Stimulated activated CD4-positive, alpha-beta T cell treated with anti-CD3 and anti-CD28 coated beads, Interleukin-1b, Interleukin-23, amount 100 ng/mL, for 4 hours (primary cell): ENCODE results near the gene CSTPP1.
"Not testable (repeated sequence)": the region's sequence is repeated elsewhere in the genome, so short reads cannot be mapped to it uniquely, and the experiment has no call there.

Source experiments
- DNase-seq, 2 donors: peaks; one replicate each; pipeline ENCODE4 v3.0.0-alpha.2; 2020; ENCODE audit warnings: low read depth in 2 of 2

Gene CSTPP1

GRCh38 chr11:46952553-46952952 lies 16.0 kb downstream of the CSTPP1 start:
- no peak for DNase-seq

DNA sequence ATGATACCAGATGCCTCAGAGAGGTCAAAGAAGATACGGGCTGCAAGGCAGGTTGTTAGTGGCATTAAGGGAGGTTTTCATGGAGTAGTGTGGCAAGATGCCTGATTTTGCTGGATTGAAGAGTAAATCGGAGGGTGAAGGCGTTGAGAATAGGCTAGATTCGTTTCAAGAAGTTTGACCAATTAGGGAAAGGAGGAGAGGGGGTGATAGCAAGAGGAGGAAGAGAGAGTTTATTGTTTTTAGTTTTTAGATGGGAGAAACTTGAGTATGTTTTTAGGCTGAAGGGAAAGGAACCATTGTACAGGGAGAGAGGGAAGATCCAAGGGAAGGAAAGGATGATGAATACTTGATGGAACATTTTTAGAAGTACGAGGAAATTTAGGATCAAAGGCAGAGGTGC lies 16.5 kb downstream of the CSTPP1 start:
- DNase-seq, result no peak

DNA sequence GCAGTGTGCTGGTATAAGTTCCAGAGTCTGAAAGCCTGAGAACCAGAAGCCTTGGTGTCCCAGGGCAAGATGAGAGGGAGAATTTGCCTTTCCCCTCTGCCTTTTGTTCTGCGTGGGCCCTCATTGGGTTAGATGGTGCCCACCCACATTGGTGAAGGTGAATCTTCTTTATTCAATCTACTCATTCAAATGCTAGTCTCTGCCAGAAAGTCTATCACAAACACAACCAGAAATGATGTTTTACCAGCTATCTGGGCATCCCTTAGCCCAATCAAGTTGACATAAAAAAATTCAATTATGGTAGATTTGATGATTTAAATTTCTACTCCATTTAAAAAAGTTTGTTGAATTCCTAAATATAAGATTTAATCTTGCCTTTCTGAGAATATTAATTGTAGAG lies 22.2 kb downstream of the CSTPP1 start:
- no peak for DNase-seq

DNA sequence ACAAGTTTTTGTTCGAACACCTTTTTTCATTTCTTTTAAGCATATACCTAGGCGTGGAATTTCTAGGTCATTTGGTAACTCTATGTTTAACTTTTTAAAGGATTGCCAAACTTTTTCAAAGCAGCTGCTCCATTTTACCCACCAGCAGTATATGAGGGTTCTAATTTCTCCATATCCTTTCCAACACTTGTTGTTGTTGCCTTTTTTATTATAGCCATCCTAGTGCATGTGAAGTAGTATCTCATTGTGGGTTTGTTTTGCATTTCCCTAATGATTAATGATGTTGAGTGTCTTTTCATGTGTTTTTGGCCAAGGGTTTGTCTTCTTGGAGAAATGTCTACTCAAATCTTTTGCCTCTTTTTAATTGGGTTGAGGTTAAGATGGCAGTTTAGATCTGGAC lies 24.5 kb downstream of the CSTPP1 start:
- no peak for DNase-seq

DNA sequence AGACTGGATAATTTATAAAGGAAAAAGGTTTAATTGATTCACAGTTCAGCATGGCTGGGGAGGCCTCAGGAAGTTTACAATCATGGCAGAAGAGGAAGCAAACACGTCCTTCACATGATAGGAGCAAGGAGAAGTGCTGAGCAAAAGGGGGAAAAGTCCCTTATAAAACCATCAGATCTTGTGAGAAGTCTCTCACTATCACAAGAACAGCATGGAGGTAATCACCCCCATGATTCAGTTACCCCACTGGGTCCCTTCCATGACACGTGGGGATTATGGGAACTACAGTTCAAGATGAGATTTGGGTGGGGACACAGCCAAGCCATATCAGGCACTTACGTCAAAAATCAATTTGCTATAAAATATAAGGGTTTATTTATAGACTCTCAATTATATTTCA lies 25.3 kb downstream of the CSTPP1 start:
- not testable (repeated sequence) for DNase-seq

GRCh38 chr11:46963844-46964243 lies 27.3 kb downstream of the CSTPP1 start:
- no peak for DNase-seq

- no peak for DNase-seq
Observed at GRCh38 chr11:46966773-46967172, 30.2 kb downstream of the CSTPP1 start.

DNA sequence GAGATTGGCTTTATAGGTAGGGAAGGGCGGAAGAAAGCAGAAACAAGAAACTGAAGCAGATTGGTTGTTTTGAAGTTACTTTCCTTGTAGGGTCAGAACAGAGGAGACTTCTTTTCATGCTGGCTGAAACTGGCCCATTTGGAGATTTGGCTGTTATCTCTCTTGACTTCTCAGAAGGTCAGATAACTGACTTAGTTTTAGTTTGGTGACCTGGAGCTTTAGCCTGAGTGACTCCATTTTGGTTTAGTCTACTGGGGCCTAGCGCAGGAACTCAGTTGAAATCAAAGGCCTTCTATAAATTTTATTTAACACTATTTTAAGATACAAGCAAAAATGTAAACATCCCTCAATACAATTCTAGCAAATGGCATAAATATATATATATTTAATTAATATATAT lies 31.4 kb downstream of the CSTPP1 start:
- no peak for DNase-seq

DNA sequence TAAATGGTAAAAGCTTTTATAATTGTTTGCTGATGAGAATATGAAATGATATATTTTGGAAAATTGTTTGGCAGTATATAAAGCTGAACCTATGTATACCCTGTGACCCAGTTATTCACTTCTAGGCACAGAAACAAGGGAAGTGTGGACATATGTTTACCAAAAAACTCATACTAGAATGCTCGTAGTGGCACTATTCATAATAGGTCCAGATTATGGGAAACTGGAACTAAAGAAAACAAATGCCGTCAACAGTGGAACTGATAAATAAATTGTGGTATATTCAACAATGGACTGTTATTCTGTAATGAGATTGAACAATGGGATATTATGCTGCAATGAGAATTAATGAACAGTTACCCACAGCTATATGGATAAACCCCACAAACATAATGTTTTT lies 32.8 kb downstream of the CSTPP1 start:
- no peak for DNase-seq

- no peak for DNase-seq
Observed at GRCh38 chr11:46970913-46971625, 34.5 kb downstream of the CSTPP1 start.

GRCh38 chr11:46972343-46972742 lies 35.8 kb downstream of the CSTPP1 start:
- DNase-seq, result no peak

DNA sequence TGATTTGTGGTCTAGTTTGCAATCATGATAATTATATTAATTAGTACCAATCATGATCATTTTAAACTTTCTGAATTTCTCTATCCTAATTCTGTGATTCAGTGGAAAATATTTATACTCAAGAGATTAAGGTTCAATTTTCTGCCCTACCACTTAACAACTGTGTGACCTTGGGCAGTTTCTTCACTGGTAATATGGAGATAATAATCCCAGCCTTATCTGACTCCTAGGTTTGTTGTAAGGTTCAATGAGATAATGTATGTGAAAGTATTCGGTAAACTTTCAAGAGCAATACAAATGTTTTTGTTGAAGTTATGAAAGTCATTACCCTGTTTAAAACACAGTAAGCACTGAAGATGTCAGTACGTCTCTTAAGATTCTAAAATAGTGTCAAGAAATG lies 36.3 kb downstream of the CSTPP1 start:
- no peak for DNase-seq

DNA sequence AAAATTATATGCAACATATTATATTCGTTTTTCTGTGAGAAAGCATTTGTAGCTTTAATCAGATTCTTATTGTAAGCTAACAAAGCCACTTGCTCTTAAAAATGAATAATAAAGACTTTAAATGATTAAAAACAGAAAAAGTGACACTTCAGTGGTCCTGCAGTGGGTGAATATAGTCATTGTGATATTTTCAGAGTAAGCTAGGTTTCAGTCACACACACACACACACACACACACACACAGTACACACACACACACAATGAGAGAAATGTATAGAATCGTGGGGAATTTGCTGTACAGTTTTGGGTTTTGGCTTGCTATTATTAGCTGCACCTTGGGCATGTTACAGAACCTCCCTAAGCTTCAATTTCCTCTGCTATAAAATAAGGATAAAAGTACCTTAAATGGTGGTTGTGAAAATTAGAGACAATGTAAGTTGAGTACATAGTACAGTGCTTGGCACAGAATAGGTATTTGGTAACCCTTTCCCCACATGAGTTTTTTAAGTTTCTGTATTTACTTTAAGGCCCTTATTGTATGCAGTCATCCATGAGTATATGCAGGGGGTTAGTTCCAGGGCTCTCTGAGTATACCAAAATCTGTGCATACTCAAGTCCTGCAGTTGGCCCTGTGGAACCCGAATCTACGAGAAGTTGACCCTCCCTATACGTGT lies 39.8 kb downstream of the CSTPP1 start:
- DNase-seq, result no peak

GRCh38 chr11:46977038-46977813 lies 40.7 kb downstream of the CSTPP1 start:
- no peak for DNase-seq

DNA sequence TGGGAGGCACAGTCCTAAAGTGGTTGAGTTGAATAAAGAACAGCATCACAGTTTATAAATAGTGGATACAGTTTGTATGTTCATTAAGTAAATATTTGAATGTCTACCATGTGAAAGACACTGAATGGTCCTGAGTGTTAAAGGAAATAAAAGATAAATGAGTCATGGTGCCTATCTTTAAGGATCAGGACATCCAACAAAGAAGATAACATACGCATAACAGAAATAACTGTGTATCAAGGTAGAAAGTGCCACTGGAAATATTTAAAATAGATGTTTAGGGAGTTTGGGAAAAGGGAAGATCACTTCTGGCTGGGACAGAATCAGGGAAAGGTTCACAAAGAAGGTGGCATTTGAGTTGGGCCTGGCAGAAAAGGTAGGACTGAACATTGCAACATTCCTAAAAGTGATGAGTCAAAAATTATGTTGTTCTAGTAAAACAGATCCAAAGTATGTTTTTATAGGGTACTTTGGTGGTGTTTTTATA lies 41.5 kb downstream of the CSTPP1 start:
- DNase-seq, result no peak

DNA sequence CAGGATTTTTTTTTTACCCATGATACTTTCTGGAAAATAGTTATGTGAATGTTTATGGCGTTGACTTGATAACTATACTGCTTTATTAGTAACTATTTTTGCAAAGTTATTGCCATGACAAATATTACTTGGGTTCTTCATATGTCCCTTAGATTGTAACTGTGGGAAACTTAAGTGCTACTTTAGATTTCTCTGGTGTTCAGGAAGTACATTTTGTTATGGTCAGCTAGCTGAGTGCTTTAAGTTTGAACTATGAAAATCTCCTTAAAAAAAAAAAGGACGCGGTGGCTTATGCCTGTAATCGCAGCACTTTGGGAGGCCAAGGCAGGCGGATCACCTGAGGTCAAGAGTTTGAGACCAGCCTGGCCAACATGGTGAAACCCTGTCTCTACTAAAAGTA lies 42.8 kb downstream of the CSTPP1 start:
- DNase-seq, result no peak

DNA sequence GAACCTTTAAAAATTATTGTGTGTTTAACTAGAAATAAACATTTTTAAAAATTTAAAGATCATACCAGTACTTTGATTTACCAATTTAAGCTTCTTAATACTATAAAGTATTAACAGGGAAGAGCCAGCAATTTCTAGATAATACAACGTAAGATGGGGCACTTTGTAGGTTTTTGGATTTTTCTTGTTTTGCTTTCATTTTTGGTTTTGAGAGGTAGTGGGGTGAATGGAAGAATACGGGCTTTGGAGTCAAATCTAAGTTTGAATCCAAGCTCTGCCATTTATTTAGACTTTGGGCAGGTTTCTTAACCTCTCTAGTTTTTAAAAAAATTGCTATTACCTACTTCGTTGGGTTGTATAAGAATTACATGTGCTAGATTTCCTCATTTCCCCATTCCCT lies 44.9 kb downstream of the CSTPP1 start:
- DNase-seq, result no peak

GRCh38 chr11:46982797-46983452 lies 46.4 kb downstream of the CSTPP1 start:
- no peak for DNase-seq

DNA sequence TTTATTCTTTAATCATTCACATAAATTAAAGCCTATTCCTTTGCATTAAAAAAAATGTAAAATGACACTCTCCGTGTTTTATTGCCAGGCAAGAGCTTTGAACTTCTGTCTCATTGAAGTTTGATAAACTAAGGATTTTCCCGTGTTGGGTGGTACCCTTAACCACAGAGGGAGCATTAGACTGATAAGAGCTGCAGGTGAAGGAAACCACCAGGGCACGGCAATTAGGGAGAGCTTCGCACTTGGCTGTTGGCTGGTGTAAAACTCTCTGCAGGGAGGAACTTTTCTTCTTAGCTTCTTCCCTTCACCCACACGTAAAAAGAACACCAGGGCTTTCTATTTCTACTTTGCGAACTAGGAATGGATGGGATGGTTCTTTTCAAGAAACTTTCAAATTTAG lies 47.0 kb downstream of the CSTPP1 start:
- no peak for DNase-seq

DNA sequence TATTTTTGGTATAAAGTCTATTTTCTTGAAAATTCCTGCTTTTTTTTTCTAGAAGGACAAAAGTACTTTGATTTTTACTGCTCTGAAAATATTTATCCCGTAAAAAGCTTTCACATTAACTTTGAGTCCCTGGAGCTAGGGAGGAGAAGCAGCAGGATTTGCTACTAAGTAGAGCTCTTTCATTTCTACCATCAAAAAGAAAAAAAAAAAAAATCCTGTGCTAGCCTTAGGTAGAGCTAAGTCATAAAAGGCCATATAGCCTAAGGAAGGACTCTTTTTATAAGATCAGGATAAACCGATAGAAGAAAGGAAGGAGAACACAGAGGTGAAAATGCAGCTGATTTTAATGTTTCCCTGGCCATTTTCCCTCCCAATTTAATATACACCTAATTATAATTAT lies 48.0 kb downstream of the CSTPP1 start:
- no peak for DNase-seq

DNA sequence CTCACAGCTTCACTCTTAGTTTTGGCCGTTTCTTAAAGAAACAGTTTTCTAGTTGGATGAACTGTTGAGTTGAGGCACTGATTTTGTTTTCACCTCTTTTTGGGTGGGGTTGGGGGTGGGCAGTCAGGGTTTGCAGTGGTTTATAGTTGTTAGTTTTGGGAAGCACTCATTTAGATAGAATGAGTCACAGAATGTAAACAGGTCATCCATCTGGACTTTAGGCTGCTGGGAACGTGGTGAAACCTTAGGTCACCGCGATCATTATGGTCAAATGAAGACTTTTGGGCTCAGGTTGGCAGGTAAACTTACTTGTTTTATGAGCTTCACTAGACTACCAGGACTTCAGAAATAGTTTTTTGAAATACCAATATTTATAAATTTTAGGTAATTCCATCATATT lies 48.4 kb downstream of the CSTPP1 start:
- no peak for DNase-seq

DNA sequence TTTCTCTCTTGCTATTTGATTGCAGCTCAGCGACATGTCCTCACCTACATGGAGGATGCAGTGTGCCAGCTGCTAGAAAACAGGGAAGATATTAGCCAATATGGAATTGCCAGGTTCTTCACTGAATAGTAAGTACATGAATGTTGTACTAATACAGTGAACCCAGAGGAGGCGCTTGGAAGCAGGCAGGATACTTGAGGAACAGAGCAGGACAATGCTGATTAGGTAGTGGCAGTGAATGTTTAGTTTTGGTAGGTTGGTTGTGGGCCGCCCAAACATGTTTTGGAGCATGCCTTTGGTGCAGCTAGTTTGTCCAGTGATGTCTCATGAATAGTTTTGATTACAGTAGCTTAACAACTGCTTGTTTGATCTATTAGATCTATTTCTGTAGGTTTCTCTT lies 50.6 kb downstream of the CSTPP1 start:
- no peak for DNase-seq
